GM18517 (cell line): ENCODE results near the gene GALR1.
"Not testable (repeated sequence)": the region's sequence is repeated elsewhere in the genome, so short reads cannot be mapped to it uniquely, and the experiment has no call there.

Source experiments
- ATAC-seq: cut with Tn5 transposase; IDR thresholded peaks from one replicate; pipeline ENCODE4 v1.9.1; 2021; ENCODE audit warnings: mild to moderate bottlenecking, moderate library complexity; ENCODE audit not compliant: unreplicated experiment

Gene GALR1

DNA sequence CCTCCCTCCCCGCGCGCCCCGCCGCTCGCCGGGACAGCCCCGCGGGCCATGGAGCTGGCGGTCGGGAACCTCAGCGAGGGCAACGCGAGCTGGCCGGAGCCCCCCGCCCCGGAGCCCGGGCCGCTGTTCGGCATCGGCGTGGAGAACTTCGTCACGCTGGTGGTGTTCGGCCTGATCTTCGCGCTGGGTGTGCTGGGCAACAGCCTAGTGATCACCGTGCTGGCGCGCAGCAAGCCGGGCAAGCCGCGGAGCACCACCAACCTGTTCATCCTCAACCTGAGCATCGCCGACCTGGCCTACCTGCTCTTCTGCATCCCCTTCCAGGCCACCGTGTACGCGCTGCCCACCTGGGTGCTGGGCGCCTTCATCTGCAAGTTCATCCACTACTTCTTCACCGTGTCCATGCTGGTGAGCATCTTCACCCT, 865 bp downstream of the GALR1 start:
- ATAC-seq: no peak

DNA sequence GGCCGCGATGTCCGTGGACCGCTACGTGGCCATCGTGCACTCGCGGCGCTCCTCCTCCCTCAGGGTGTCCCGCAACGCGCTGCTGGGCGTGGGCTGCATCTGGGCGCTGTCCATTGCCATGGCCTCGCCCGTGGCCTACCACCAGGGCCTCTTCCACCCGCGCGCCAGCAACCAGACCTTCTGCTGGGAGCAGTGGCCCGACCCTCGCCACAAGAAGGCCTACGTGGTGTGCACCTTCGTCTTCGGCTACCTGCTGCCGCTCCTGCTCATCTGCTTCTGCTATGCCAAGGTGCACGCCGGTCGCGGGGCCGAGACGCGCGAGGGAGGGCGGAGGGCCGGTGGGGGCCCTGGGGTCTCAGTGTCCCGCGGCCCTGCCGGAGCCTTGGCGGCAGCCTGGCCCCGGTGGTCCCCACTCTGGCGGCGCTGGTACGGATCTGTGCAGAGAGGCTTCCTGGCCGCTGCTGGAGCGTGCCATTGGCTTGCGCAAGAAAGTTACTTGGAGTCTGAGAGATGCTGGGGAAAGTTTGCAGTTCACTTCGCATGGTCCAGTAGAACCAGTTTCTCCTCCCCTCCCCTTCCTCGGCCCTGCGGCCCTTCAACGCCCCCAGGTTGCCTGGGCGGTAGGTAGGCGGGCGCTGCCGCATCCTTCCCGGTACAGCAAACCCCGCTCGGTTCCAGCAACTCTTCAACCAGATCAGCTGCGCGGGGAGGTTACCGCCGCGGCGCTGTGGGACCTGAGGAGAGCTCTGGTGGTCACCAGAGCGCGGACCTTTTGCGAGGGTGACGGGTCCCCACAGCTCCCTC, 1.5 kb downstream of the GALR1 start:
- no peak for ATAC-seq

DNA sequence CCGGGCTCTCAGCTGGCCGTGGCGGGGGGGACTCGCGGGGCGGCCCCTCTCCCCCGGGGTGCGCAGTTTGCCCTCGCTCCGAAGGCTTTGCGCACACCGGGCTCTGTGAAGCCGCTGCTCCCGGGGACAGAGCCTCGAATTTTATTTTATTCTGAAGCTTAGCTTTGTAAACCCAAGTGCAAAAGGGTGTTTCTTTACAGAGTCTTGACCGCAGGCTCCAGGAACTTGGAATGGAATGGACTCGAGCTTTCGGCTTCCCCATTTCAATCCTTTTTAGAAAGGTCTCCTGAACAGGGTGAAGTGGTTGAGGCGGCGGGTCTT, 2.0 kb downstream of the GALR1 start:
- no peak for ATAC-seq

DNA sequence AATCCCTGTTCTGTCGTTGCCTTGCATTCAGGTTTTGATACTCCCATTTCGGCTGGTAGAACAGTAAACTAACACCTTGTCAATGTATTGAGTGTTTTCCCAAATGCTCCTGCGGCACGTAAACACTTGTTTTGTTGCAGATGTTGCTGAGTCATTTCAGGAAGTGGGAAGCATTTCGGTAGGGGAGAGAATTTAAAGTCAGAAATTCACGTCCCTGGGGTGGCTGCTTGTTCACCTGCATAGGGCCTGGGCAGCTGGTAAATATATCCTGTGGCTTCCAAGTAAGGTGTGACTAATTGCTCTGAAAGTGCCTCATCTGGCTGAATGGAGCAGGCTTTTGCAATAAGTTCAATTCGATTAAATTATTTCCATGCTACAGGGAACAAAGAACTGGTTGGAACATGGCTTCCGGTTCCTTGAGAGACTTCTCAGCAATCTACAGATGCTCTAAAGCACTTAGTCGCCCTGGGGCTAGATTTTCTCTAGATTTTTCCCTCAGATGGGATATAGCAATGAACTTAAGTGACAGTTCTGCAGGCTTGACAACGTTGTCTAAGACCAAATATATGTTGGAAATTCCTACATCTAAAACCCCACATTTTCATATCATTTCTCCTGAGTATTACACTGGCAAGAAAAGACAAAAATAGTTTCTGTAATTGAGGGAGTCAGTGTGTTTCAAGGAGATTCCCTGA, 5.2 kb downstream of the GALR1 start:
- ATAC-seq: no peak

DNA sequence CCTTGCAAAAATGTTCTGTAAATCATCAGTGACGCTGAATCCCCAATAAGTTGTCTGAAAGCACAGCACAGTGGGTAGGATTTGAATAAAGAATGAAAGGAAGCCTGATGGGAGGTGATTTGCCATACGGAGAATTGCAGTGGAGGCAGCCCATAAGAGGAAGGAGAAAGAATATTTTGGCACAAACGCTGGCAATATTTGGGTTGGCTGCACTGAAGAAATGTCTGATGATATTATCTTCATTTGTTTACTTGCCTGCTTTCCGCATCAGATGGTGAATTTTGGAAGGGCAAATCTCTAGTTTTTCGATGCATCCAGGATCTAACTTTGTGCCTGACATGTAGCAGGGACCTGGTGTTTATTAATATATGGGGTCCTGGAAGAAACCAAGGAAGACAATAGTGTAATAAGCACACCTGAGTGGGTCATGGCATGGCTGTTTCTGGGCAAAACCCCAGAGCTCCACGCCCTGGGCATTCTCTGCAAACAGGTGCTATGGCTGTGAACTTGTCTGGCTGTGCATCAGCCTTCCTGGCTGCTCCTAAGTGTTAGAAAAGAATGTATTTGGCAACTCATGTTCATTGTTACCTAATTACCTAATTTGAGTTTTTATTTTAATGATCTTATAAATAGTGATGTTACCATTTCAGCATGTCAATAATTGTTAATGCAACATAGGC, 5.9 kb downstream of the GALR1 start:
- no peak for ATAC-seq

DNA sequence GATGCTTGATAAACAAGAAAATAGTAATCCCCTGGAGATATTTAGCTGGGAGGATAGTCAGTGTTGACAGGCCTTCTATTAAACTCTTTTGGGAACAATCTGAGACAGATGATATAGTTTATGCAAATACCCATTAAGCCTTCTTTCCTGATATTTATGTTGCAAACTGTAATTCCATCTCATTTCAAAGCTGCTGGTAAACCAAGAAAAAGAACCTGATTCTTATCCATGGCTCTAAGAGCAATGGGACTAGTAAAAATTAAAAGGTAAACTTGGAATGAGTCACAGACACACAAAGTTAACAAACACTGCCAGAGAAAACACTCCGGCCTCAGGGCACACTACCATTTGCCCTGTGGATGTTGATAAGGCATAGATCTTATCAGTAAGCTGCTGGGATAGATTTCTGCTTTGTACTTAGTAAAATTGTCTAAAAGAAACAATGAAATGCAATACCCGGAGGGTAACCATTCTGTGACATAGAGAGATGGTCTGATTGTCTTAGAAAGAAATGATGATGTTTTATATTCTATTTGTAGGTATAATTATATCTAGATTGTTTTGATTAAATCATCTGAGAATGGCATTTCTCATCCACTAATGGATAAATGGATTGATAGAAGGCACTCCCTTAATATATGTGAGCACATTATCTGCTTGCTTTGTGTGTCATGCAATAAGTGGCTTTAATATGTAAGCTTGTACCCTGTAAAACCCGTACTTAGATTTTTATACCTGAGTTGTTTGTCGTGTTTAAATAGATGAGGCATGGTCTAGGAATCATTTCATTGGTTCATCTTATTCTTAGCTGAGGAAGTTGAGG, 13.2 kb downstream of the GALR1 start:
- ATAC-seq: no peak

DNA sequence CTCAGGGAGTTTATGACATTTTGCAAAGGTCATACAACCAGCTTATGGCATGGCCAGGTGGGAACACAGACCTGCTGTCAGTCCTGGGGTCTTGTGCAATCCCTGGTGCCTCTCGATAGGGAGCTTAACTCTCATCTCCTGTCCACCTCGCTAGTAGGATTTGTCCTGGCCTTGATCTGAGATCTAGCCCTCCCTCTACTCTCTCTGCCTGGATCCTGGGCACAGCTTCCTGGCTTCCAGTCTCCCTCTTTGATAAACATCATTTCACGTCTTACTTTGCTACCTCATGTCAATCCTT, 13.8 kb downstream of the GALR1 start:
- ATAC-seq: no peak

DNA sequence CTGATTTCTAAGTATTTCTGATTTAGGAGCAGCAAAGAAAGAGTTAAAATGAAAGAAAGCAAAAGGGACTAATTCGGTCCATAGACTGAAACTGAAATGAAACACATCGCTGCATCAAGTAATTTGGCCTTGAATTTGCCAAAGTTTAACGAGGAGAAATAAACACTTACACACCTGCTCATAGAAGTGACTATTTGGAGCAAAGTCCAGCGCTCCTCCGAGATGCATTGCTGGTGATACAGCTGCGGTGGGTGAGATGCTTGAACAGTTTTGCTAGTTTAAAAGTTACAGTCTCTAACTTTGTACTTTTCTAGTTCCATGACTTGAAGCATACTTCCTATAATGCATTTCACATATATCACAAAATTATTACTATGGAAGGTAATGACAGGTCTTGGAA, 18.3 kb downstream of the GALR1 start:
- no peak for ATAC-seq

DNA sequence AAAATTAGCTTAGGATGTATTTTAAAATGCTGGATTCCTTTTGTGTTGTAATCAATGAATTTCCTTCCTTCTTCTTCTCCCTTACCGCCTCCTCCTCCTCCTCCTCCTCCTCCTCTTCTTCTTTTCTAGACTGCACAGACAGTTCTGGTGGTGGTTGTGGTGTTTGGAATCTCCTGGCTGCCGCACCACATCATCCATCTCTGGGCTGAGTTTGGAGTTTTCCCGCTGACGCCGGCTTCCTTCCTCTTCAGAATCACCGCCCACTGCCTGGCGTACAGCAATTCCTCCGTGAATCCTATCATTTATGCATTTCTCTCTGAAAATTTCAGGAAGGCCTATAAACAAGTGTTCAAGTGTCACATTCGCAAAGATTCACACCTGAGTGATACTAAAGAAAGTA, 18.8 kb downstream of the GALR1 start:
- no peak for ATAC-seq

DNA sequence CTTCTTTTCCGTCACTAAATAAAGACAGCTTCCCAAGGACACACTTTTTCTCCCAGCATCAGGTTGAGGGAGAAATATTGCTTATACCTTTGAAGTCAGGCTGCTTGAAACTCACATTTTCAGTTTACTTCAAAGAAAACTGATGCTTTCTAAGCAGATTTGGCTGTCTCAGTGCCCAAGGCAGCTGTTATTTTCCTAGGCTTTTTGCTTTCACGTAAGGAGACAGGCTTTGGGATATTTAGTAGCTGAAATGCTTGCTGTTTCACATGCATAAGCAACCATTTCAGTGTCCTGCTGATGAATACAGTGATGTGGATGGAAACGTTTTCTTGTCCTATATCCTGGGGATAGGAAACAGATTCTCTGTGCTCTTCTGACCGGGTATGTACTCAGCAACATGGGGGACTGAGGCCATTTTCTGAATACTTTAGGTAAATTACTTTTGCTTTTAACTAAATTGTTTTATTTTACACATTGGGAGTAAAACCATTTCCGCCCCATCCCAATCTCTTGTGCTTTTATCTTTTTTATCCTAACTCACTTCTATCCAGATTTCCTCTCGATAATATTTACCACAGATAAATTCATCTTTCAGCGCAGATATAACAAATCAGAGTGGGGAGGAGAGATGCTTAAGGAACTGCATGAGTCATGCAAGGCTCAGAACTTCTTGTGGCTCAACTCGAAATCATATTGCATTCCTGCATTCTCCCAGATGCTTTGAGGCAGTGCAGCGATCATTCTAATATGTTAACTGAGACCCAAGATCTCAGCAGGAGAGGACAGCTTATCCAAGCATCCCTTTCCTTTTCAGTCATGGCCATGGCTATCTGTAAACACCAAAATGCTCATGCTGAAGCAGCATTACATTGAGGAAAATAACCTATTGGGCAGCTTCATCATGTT, 22.2 kb downstream of the GALR1 start:
- no peak for ATAC-seq

DNA sequence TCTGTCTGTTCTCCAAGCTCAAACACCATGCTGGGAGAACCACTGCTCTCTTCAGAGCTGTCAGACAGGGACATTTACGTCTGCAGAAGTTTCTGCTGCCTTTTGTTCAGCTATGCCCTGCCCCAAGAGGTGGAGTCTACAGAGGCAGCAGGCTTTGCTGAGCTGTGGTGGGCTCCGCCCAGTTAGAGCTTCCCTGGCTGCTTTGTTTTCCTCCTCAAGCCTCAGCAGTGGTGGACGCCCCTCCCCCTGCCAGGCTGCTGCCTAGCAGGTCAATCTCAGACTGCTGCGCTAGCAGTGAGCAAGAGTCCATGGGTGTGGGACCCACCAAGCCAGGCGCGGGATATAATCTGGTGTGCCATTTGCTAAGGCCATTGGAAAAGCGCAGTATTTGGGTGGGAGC, 41.2 kb downstream of the GALR1 start:
- ATAC-seq: not testable (repeated sequence)

DNA sequence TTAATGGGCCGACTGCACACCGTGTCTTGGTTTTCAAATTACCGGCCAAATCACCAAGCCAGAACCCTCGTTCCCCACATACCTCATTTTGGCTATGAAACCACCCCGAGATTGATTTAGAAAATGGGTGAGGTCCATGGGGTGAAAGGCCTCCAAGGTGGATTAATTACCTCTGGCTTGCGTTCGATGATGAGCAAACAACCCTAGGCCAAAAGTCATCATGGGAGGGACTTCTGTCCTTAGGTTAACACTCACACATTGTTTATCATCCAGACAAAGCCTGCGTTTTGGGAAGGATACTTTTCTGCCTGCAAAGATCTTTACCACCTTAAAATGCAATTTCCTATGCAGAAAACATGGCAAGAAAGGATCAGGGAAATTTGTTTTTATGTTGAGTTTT, 48.5 kb downstream of the GALR1 start:
- no peak for ATAC-seq

DNA sequence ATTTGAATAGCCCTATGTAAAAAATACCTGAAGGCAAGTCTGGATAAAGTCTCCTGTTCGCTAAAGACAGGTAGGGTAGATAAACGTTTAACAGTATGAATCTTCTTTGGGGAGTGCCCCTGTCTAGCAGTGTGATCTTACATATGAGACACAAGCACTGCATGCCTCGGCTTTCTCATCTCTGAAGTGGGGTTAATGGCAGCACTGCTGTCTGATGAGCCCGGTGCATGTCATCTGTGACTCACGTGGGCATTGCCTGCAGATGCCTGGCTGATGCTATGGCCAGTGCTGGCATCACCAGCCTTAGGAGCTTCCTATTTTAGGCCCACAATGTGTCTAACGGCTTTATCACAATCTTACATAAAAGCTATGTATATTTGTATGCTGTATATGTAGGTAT, 50.1 kb downstream of the GALR1 start:
- ATAC-seq: no peak

DNA sequence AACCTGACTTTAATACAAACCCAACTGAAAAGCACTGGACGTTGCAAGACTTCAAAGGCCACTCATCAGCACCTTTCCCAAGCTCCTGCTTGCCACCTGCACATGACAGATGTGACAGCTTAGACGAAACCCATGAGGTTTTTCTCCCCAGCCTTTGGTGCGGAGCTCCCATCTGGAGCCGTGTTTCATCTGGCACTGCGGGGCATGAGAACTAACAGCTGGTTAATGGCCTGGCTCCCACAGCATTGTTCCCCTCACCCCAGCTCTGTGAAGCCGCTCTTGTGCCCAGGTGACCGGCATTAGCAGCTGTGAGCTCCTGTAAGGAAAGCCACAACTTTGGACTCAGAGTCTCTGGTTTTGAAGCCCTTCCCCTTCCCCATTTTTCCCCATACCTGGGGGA, 50.9 kb downstream of the GALR1 start:
- no peak for ATAC-seq

DNA sequence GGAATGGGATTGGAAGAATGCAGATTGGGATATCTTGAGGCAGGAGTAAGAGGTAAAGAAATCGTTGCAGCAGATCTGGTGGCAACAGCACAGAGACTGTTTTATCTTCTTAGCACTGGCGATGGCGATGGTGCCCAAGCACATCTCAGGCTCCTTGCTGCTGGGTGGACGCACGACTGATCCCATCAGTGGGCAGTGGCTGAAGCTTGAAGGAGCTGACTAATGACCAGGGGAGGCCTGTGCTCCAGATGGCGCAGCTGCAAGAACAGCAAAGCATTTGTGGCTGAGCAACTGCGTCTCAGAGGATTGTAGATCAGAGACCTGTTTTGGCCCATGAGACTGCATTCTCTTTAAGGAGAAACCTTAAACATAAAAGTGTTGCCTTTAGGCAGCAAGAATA, 54.6 kb downstream of the GALR1 start:
- ATAC-seq: no peak

DNA sequence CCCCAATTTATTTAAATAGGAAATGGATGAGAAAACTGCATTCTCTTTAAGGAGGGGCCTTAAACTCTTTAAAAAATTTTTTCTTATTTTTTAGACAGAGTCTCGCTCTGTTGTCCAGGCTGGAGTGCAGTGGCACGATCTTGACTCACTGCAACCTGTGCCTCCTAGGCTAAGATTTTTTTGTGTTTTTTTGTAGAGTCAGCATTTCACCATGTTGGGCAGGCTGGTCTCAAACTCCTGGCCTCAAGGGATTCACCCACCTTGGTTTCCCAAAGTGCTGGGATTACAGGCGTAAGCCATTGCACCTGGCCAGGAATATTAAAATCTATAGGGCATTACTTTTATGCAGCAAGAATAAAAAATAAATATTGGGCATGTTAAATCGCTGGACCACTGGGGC, 56.0 kb downstream of the GALR1 start:
- no peak for ATAC-seq

DNA sequence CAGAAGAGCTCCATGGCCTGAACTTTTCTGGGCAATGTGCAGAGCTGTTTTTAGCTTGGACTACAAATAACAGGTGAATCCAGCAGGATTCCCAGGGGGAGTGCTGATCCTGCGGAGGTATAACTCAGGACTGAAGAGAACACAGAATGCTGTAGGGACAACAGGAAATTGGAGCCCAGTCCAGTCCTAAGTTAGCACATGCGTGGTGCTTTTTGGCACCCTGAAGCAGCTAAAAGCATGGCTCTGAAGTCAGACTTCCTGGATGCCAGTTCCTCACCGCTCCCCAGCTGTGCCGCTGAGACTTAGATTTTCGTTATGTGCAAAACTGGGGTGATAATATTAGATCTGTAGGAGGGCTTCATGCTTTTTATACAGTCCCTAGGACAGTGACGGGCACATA, 58.6 kb downstream of the GALR1 start:
- no peak for ATAC-seq

DNA sequence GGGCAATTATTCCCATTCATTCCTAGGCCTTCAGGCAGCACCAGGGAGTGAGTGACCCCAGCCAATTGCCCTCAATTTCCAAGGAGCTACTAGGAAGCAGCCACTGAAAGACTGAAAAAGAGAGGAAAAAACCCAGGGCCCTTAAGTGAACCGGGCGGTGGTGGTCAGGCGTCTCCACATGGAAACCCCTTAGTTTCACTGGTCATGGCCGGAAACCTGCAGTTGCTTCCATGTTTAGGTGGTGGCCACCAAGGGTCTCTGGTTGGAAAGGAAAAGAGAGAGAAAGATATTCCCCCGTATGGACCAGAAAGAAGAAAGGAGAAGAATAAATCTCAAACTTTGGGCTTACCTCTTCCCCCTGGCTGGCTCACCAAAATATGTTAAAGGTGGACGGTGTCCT, 64.9 kb downstream of the GALR1 start:
- no peak for ATAC-seq

DNA sequence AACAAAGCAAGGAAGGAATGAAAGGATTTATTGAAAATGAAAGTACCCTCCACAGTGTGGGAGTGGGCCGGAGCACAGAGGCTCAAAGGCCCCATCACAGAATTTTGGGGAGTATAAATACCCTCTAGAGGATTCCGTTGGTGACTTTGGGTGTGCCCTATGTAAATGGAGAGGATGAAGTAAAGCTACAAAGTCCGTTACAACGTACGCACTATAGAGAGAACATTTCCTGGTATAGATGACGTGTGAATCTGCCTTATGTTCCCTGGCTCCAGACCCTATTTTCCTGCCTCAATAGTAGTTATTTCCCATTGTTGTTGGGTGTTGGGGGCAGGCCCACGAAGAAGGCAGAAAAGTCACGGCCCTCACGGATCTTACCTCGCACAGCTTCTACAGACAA, 65.3 kb downstream of the GALR1 start:
- ATAC-seq: no peak

DNA sequence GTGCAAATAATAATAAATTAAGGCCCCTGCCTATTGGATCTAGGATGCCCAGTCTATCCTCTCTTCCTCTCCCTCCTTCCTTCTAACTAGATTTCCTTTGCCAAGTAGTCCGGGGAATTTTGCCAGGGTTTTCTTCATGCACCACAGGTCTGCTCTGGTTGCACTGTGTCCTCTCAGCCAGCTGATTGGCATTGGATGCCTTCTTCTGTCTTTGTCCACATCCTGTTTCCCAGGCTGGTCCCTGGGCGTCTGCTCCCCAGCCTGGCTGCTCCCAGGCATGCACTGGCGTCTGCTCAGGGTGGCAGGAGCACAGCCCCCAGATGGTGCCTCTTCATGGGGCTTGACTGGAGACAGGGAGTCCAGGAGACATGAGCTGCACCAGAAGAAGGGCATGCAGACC, 66.4 kb downstream of the GALR1 start:
- no peak for ATAC-seq

DNA sequence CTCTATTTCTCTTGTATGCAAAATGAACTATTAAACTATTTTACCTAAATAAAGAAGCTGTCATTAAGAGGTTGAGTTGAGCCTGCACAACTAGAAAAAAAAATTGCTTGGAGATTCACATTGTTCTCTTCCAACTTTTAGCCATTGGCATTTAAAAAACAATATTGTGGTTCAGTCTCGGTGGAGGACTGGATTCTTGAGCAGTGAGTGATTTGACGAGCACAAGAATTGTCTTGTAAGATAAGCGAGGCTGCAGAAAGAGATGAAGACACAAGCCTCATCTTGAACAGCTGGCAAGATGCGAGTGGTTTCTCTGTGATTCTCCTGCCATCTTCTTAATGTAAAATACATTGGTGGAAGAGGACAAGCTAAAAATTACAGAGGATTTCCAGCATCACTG, 67.0 kb downstream of the GALR1 start:
- no peak for ATAC-seq
